ENCODE data around the gene NSUN5. TPM values are rescaled to one million over a fixed set of nuclear protein-coding genes. Genes with fewer than 3 reads are reported as not detected.

NSUN5 gene
- total RNA-seq, result 10 to 100 TPM; 18.2 to 27.7 (median 25.2) TPM

DNA sequence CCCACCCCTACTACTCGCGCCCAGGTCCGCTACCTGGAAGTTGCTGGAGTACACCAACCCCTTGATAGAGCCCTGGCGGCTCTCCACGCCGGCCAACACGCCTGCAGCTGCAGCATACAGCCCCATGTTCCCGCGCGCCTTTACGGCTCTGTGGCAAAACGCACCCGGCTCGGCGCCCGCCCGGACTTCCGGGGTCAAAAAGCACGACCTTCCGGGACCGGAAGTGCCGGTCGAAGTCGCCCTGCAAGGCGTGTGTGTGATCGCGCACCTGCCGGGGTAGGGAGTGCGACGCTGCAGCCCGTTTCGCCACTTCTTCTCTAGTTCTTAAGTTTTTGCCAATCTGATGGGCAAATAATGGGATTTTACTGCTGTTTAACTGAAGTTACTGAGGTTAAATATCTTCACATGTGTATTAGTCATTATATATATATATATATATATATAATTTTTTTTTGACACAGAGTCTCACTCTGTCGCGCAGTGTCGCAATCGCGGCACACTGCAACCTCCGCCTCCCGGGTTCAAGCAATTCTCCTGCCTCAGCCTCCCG, at the start of gene NSUN5:
NSUN5 (minus strand) TSS at position 162 of the 550 bp plus-strand sequence; CDS start at position 126, 36 bp downstream.
- Histone ChIP-seq H3K27me3 (no peaks in the 10 kb centered on the region), H3K27ac (peak within 1 kb of the TSS; percentile 59 to 80 (median 66)), H3K4me1 (peaks cover 0 to 8% (median 3%) of the 10 kb centered on the region in 4 donors), H3K9me3 (no peaks in the 10 kb centered on the region), H3K4me3 (peak within 1 kb of the TSS; percentile 79 to 90 (median 81)), H3K36me3 (peaks cover 0 to 23% (median 0%) of the 10 kb centered on the region in 3 donors)
- TF ChIP-seq, protein P1, sequence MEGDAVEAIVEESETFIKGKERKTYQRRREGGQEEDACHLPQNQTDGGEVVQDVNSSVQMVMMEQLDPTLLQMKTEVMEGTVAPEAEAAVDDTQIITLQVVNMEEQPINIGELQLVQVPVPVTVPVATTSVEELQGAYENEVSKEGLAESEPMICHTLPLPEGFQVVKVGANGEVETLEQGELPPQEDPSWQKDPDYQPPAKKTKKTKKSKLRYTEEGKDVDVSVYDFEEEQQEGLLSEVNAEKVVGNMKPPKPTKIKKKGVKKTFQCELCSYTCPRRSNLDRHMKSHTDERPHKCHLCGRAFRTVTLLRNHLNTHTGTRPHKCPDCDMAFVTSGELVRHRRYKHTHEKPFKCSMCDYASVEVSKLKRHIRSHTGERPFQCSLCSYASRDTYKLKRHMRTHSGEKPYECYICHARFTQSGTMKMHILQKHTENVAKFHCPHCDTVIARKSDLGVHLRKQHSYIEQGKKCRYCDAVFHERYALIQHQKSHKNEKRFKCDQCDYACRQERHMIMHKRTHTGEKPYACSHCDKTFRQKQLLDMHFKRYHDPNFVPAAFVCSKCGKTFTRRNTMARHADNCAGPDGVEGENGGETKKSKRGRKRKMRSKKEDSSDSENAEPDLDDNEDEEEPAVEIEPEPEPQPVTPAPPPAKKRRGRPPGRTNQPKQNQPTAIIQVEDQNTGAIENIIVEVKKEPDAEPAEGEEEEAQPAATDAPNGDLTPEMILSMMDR (IDR thresholded peaks at IDR 0.05), result peak in 1 of 6 experiments; percentile 9
- peak; percentile 42 to 63 for TF ChIP-seq POLR2A (IDR thresholded peaks at IDR 0.05)
- DNase-seq, result peak; percentile 89 to 96 (median 95)

DNA sequence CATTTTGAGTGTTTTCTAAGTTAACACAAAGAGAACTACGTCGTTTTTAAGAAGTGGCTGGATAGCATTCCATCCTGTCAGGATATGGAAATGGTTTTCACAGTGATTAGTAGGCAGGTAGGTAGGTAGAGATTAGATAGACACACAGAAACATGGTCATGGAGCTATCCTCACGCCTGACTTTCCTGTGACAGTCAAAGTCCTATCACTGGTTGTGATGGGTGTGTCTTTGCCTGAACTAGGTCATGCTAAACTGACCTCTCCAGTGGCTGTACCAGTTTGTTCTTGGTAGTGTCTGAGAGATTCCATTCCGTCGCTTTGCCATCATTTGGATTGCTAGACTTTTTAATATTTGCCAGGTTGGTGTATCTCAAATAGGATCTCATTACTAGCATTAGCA, 47.5 kb upstream of the NSUN5 start:
- no peak overlapping the region for H3K4me3 ChIP-seq
- no peak for DNase-seq
- TF ChIP-seq POLR2A (IDR thresholded peaks at IDR 0.05), result no peak
- TF ChIP-seq, protein P1 (IDR thresholded peaks at IDR 0.05), result no peak
- H3K9me3 ChIP-seq, result peaks cover 0 to 4% (median 0%) of the 10 kb centered on the region in 4 donors
- H3K27ac ChIP-seq, result no peak overlapping the region
- peaks cover 0 to 13% (median 0%) of the 10 kb centered on the region in 4 donors for H3K4me1 ChIP-seq
- H3K36me3 ChIP-seq, result no peaks in the 10 kb centered on the region
- no peaks in the 10 kb centered on the region for H3K27me3 ChIP-seq

DNA sequence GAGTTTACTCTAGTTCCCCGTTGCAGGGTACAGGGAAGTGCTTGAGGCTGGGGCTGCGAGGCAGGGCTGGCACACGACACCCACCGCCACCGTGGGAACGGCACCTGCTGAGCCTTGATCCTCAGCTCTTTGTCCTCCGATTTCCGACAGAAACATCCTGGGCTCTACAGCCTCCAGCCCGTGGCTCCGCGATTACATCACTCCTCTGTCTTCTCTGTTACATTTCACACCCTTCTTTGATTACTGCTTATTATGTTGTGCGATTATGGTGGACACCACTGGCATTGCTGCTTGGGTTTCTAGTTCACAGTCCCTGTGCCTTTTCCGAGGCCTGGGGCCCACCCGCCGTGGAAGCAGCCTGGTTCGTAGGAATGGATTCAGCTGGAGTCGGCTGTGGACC, 46.2 kb upstream of the NSUN5 start:
- Histone ChIP-seq H3K27ac (no peak overlapping the region), H3K27me3 (no peaks in the 10 kb centered on the region), H3K36me3 (no peaks in the 10 kb centered on the region), H3K4me1 (peaks cover 0 to 13% (median 0%) of the 10 kb centered on the region in 4 donors), H3K9me3 (peaks cover 0 to 4% (median 0%) of the 10 kb centered on the region in 4 donors), H3K4me3 (no peak overlapping the region)
- no peak for DNase-seq
- TF ChIP-seq POLR2A (IDR thresholded peaks at IDR 0.05), result no peak
- TF ChIP-seq, protein P1 (IDR thresholded peaks at IDR 0.05), result no peak

DNA sequence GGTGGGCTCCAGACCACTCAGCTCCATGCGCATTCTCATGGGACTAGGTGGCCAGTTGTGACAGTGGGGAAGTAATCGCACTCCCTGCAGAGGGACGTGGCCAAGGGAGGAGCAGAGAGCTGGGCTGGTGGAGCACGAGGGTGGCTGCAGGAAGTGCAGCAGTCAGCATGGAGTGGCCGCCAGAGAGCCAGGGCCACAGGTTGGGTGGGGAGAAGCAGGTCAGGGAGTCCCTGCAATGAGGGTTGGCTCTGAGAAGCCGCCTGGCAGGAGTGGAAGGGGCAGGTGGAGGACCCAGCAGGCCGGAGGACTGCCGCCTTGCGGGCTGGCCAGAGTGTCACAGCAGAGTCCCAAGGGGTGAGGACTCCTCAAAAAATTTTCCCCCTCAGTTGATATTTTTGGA, 45.6 kb upstream of the NSUN5 start:
- no peaks in the 10 kb centered on the region for H3K27me3 ChIP-seq
- DNase-seq, result no peak
- H3K4me3 ChIP-seq, result no peak overlapping the region
- H3K36me3 ChIP-seq, result no peaks in the 10 kb centered on the region
- H3K27ac ChIP-seq, result no peak overlapping the region
- peaks cover 0 to 4% (median 0%) of the 10 kb centered on the region in 4 donors for H3K9me3 ChIP-seq
- H3K4me1 ChIP-seq, result peaks cover 0 to 13% (median 0%) of the 10 kb centered on the region in 4 donors
- TF ChIP-seq POLR2A (IDR thresholded peaks at IDR 0.05), result no peak
- TF ChIP-seq, protein P1 (IDR thresholded peaks at IDR 0.05), result no peak

DNA sequence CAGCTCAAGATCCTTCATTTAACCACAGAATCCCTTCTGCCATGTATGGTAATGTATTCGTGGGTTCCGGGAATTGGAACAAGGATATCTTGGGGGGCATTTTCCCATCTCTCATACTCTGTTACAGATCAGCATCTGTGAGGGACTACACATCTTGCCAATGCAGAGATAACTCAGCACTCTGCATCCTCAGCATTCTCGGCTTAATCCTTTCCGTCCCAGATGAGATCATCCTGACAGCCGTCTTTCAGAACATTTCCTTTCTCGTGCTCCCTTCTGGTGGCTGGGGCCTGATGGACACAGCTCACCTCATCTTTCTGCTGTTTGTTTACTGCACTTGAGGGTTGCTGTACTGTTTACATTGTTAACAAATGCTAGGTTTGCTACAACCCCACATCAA, 44.6 kb upstream of the NSUN5 start:
- no peak overlapping the region for H3K4me3 ChIP-seq
- TF ChIP-seq, protein P1 (IDR thresholded peaks at IDR 0.05), result no peak
- no peak for TF ChIP-seq POLR2A (IDR thresholded peaks at IDR 0.05)
- peaks cover 0 to 4% (median 0%) of the 10 kb centered on the region in 4 donors for H3K9me3 ChIP-seq
- H3K4me1 ChIP-seq, result peaks cover 0 to 7% (median 0%) of the 10 kb centered on the region in 4 donors
- H3K36me3 ChIP-seq, result no peaks in the 10 kb centered on the region
- no peak overlapping the region for H3K27ac ChIP-seq
- H3K27me3 ChIP-seq, result no peaks in the 10 kb centered on the region
- DNase-seq, result no peak
